HEK293 (cell line): ENCODE measurements around the gene SNX7.

Experiments
- CTCF ChIA-PET: fragments of 350-600 bp; formaldehyde crosslinking; extraction: SDS; loops from one replicate; lab custom pipeline; 2021; ENCODE audit warnings: antibody characterized with exemption; lab: Yijun Ruan, JAX
- POLR2A ChIA-PET: fragments of 300-600 bp; formaldehyde crosslinking; extraction: SDS; loops from one replicate; lab custom pipeline; 2020; ENCODE audit warnings: antibody characterized with exemption, inconsistent platforms; lab: Yijun Ruan, JAX
- H3K27ac ChIP-seq: fragments of 200-500 bp; sonication (Bioruptor generic); 2 replicates; pipeline ENCODE4 v1.5.1; 2014; ENCODE audit warnings: low read depth, low read length, control low read depth, inconsistent platforms; ENCODE audit errors: extremely low read depth
- H3K36me3 ChIP-seq, 2 experiments: fragments of 200-500 bp in 1 of 2; sonication (Bioruptor generic) in 1 of 2; 1 replicate in 1 of 2; 2 replicates in 1 of 2; pipeline ENCODE4 v1.5.1; 2014 to 2017; ENCODE audit warnings: inconsistent platforms in 2 of 2, low read length in 2 of 2; ENCODE audit not compliant: control insufficient read depth in 2 of 2, insufficient read depth in 1 of 2
- H3K4me1 ChIP-seq: fragments of 200-500 bp; sonication (Bioruptor generic); 2 replicates; pipeline ENCODE4 v1.5.1; 2014; ENCODE audit warnings: mild to moderate bottlenecking, low read length, inconsistent platforms; ENCODE audit not compliant: control insufficient read depth, insufficient read depth
- H3K4me3 ChIP-seq: 2 replicates; pipeline ENCODE4 v1.5.1; 2011; ENCODE audit warnings: low read depth, mild to moderate bottlenecking, control low read depth, low read length, moderate library complexity
- H3K9me3 ChIP-seq: fragments of 200-500 bp; sonication (Bioruptor generic); 2 replicates; pipeline ENCODE4 v1.5.1; 2014; ENCODE audit warnings: low read depth, low read length, inconsistent platforms; ENCODE audit not compliant: control insufficient read depth, insufficient read depth
- HOXC10 ChIP-seq: sonication (generic); formaldehyde crosslinking; IDR thresholded peaks from 2 replicates; pipeline ENCODE4 v1.8.1; 2023; ENCODE audit warnings: mild to moderate bottlenecking, missing genetic modification reagents
- MYNN ChIP-seq: fragments of 450-650 bp; formaldehyde crosslinking; IDR thresholded peaks from 2 replicates; pipeline ENCODE4 v1.5.1; 2016; ENCODE audit warnings: missing biosample characterization, missing genetic modification characterization, borderline replicate concordance
- SALL2 ChIP-seq: fragments of 450-650 bp; formaldehyde crosslinking; IDR thresholded peaks from 2 replicates; pipeline ENCODE4 v1.5.0; 2017; ENCODE audit warnings: missing biosample characterization, mild to moderate bottlenecking, missing genetic modification characterization, borderline replicate concordance
- SCRT1 ChIP-seq: fragments of 450-650 bp; formaldehyde crosslinking; IDR thresholded peaks from 2 replicates; pipeline ENCODE4 v1.5.1; 2016; ENCODE audit warnings: missing biosample characterization, missing genetic modification characterization, borderline replicate concordance
- YY1 ChIP-seq: fragments of 450-650 bp; formaldehyde crosslinking; IDR thresholded peaks from 2 replicates; pipeline ENCODE4 v1.5.1; 2018; ENCODE audit warnings: missing biosample characterization, missing genetic modification characterization
- ZBTB48 ChIP-seq: fragments of 450-650 bp; formaldehyde crosslinking; IDR thresholded peaks from 2 replicates; pipeline ENCODE4 v1.5.1; 2016; ENCODE audit warnings: missing biosample characterization, missing genetic modification characterization
- ZNF148 ChIP-seq: fragments of 450-650 bp; formaldehyde crosslinking; IDR thresholded peaks from 2 replicates; pipeline ENCODE4 v1.5.0; 2017; ENCODE audit warnings: missing biosample characterization, missing genetic modification characterization, borderline replicate concordance
- ZNF19 ChIP-seq: fragments of 450-650 bp; formaldehyde crosslinking; IDR thresholded peaks from 2 replicates; pipeline ENCODE4; 2016; ENCODE audit warnings: missing biosample characterization, missing genetic modification characterization, low read depth
- ZNF274 ChIP-seq, 2 experiments: fragments of 200-500 bp in 1 of 2; fragments of 450-650 bp in 1 of 2; sonication (Bioruptor generic) in 1 of 2; formaldehyde crosslinking in 1 of 2; IDR thresholded peaks; 2 replicates each; pipeline versions ENCODE4 v1.5.1 to v1.6.1; 2014 to 2016; ENCODE audit warnings: borderline replicate concordance in 1 of 2, inconsistent platforms in 1 of 2, low read length in 1 of 2, missing biosample characterization in 1 of 2, missing genetic modification characterization in 1 of 2
- ZNF292 ChIP-seq: fragments of 450-650 bp; formaldehyde crosslinking; IDR thresholded peaks from 2 replicates; pipeline ENCODE4 v1.5.1; 2016; ENCODE audit warnings: low read depth, missing biosample characterization, missing genetic modification characterization, borderline replicate concordance
- ZNF302 ChIP-seq: fragments of 450-650 bp; formaldehyde crosslinking; IDR thresholded peaks from 2 replicates; pipeline ENCODE4 v1.5.1; 2016; ENCODE audit warnings: missing biosample characterization, missing genetic modification characterization, low read depth
- ZNF391 ChIP-seq: fragments of 450-650 bp; formaldehyde crosslinking; IDR thresholded peaks from 2 replicates; pipeline ENCODE4 v1.5.1; 2016; ENCODE audit warnings: low read depth, missing biosample characterization, missing genetic modification characterization, borderline replicate concordance
- ZNF404 ChIP-seq: fragments of 450-650 bp; formaldehyde crosslinking; IDR thresholded peaks from 2 replicates; pipeline ENCODE4 v1.5.1; 2017; ENCODE audit warnings: missing biosample characterization, missing genetic modification characterization
- ZNF48 ChIP-seq: fragments of 450-650 bp; formaldehyde crosslinking; IDR thresholded peaks from 2 replicates; pipeline ENCODE4 v1.5.1; 2016; ENCODE audit warnings: missing biosample characterization, missing genetic modification characterization
- ZNF624 ChIP-seq: fragments of 450-650 bp; formaldehyde crosslinking; IDR thresholded peaks from 2 replicates; pipeline ENCODE4 v1.5.1; 2017; ENCODE audit warnings: missing biosample characterization, missing genetic modification characterization
- ZNF639 ChIP-seq: fragments of 450-650 bp; formaldehyde crosslinking; IDR thresholded peaks from 2 replicates; pipeline ENCODE4 v1.5.1; 2016; ENCODE audit warnings: missing biosample characterization, missing genetic modification characterization
- ZNF664 ChIP-seq: fragments of 450-650 bp; formaldehyde crosslinking; IDR thresholded peaks from 2 replicates; pipeline ENCODE4 v1.5.1; 2016; ENCODE audit warnings: missing biosample characterization, missing genetic modification characterization
- ZNF701 ChIP-seq: fragments of 450-650 bp; formaldehyde crosslinking; IDR thresholded peaks from 2 replicates; pipeline ENCODE4 v1.5.1; 2016; ENCODE audit warnings: missing biosample characterization, missing genetic modification characterization
- ZNF843 ChIP-seq: fragments of 450-650 bp; formaldehyde crosslinking; IDR thresholded peaks from 2 replicates; pipeline ENCODE4 v1.5.1; 2016; ENCODE audit warnings: missing biosample characterization, missing genetic modification characterization
- ZSCAN4 ChIP-seq: fragments of 450-650 bp; formaldehyde crosslinking; IDR thresholded peaks from 2 replicates; pipeline ENCODE4 v1.5.1; 2017; ENCODE audit warnings: missing biosample characterization, missing genetic modification characterization

Gene SNX7

GRCh38 chr1:98761219-98761865 is 99.8 kb downstream of the SNX7 start:
- POLR2A ChIA-PET, result no interaction called here

GRCh38 chr1:98763488-98764150 is 102.1 kb downstream of the SNX7 start:
- POLR2A ChIA-PET, result no interaction called here
- H3K36me3 ChIP-seq, result no peaks in the 10 kb centered on the region
- CTCF ChIA-PET, result no interaction called here

More at GRCh38 chr1:98761219-98761865, 99.8 kb downstream of the SNX7 start:
- no peak overlapping the region for H3K27ac ChIP-seq
- H3K9me3 ChIP-seq, result no peaks in the 10 kb centered on the region
- no peak for TF ChIP-seq HOXC10
- no peak for TF ChIP-seq ZNF664 (tag by site-specific recombination)
- no peak overlapping the region for H3K4me3 ChIP-seq
- no peaks in the 10 kb centered on the region for H3K36me3 ChIP-seq
- CTCF ChIA-PET, result interaction anchor here (0.8 to 1.8 kb wide), 2 partner anchors 12 to 202 kb away, joined by 3 to 9 read pairs; no protein-coding TSS in a partner anchor
- H3K4me1 ChIP-seq, result no peaks in the 10 kb centered on the region

More at GRCh38 chr1:98763488-98764150, 102.1 kb downstream of the SNX7 start:
- no peak overlapping the region for H3K27ac ChIP-seq
- no peak overlapping the region for H3K4me3 ChIP-seq
- H3K9me3 ChIP-seq, result no peaks in the 10 kb centered on the region
- no peaks in the 10 kb centered on the region for H3K4me1 ChIP-seq
- TF ChIP-seq ZNF148 (tag by site-specific recombination), result no peak
- no peak for TF ChIP-seq YY1 (tag by site-specific recombination)
- TF ChIP-seq ZNF302 (tag by site-specific recombination), result no peak
- TF ChIP-seq ZNF624 (tag by site-specific recombination), result no peak
- no peak for TF ChIP-seq MYNN
- no peak for TF ChIP-seq ZNF639
- TF ChIP-seq ZSCAN4 (tag by site-specific recombination), result no peak
- no peak for TF ChIP-seq ZNF404
- no peak for TF ChIP-seq ZBTB48 (tag by site-specific recombination)
- no peak for TF ChIP-seq ZNF843 (tag by site-specific recombination)
- TF ChIP-seq SCRT1 (tag by site-specific recombination), result no peak
- no peak for TF ChIP-seq ZNF274 (IDR thresholded peaks at IDR 0.05; ENCODE audit: low read length)
- no peak for TF ChIP-seq ZNF274 (tag by site-specific recombination; IDR thresholded peaks at IDR 0.05; ENCODE audit: borderline replicate concordance)
- TF ChIP-seq ZNF19 (tag by site-specific recombination), result no peak
- no peak for TF ChIP-seq ZNF701 (tag by site-specific recombination)
- no peak for TF ChIP-seq ZNF292 (tag by site-specific recombination)
- no peak for TF ChIP-seq SALL2
- no peak for TF ChIP-seq ZNF391 (tag by site-specific recombination)
- no peak for TF ChIP-seq ZNF48 (tag by site-specific recombination)
